Liver (tissue), 9 donors: ENCODE measurements around the gene GADD45B. TPM values are rescaled to one million over a fixed set of nuclear protein-coding genes. Genes with fewer than 3 reads are reported as not detected.
"Not testable (repeated sequence)": the region's sequence is repeated elsewhere in the genome, so short reads cannot be mapped to it uniquely, and the experiment has no call there.

ENCODE experiments used
- DNase-seq: peaks from one replicate; pipeline ENCODE4 v3.0.0-alpha.2; 2017; ENCODE audit warnings: low spot score
- H3K27ac ChIP-seq, 2 donors: one replicate each; pipeline ENCODE4 v1.7.0; 2013; ENCODE audit warnings: inconsistent platforms in 2 of 2, low read length in 2 of 2, control low read depth in 1 of 2, low read depth in 1 of 2, mild to moderate bottlenecking in 1 of 2
- H3K27me3 ChIP-seq, 4 donors: one replicate each; pipeline versions ENCODE4 v1.6.1 to v1.7.0; 2013; ENCODE audit warnings: low read length in 3 of 4, inconsistent platforms in 1 of 4, mild to moderate bottlenecking in 1 of 4, moderate library complexity in 1 of 4; ENCODE audit not compliant: control insufficient read depth in 4 of 4, insufficient read depth in 4 of 4
- H3K36me3 ChIP-seq, 4 donors: one replicate each; pipeline versions ENCODE4 v1.6.1 to v1.7.0; 2013; ENCODE audit warnings: low read length in 3 of 4, mild to moderate bottlenecking in 3 of 4, low read depth in 1 of 4, moderate library complexity in 1 of 4; ENCODE audit not compliant: control insufficient read depth in 4 of 4, insufficient read depth in 3 of 4
- H3K4me1 ChIP-seq, 4 donors: one replicate each; pipeline versions ENCODE4 v1.6.1 to v1.7.0; 2013; ENCODE audit warnings: low read length in 3 of 4, mild to moderate bottlenecking in 3 of 4, moderate library complexity in 1 of 4; ENCODE audit not compliant: control insufficient read depth in 4 of 4, insufficient read depth in 4 of 4
- H3K4me3 ChIP-seq, 3 donors: one replicate each; pipeline versions ENCODE4 v1.6.1 to v1.7.0; 2013; ENCODE audit warnings: low read length in 3 of 3, control low read depth in 1 of 3, low read depth in 1 of 3, mild to moderate bottlenecking in 1 of 3
- H3K9ac ChIP-seq, 2 donors: one replicate each; pipeline ENCODE4 v1.7.0; 2013; ENCODE audit warnings: low read length in 2 of 2, mild to moderate bottlenecking in 2 of 2, moderate library complexity in 2 of 2, control low read depth in 1 of 2, low read depth in 1 of 2
- H3K9me3 ChIP-seq, 4 donors: one replicate each; pipeline versions ENCODE4 v1.6.1 to v1.7.0; 2013; ENCODE audit warnings: low read length in 3 of 4; ENCODE audit not compliant: control insufficient read depth in 4 of 4
- EGR1 ChIP-seq, 2 donors: IDR thresholded peaks; 2 replicates each; pipeline ENCODE4 v1.6.1; 2016 to 2018; ENCODE audit warnings: antibody characterized with exemption in 2 of 2, low read depth in 2 of 2
- FOXA1 ChIP-seq: IDR thresholded peaks from 2 replicates; pipeline ENCODE4 v1.6.1; 2016; ENCODE audit warnings: antibody characterized with exemption
- FOXA2 ChIP-seq: IDR thresholded peaks from 2 replicates; pipeline ENCODE4 v1.6.1; 2016; ENCODE audit warnings: antibody characterized with exemption
- GABPA ChIP-seq, 2 donors: IDR thresholded peaks in 1 of 2; conservative IDR thresholded peaks in 1 of 2; 2 replicates each; pipeline ENCODE4 v1.6.1; 2016; ENCODE audit warnings: antibody characterized with exemption in 2 of 2, mild to moderate bottlenecking in 1 of 2, moderate library complexity in 1 of 2
- HNF4A ChIP-seq, 2 donors: conservative IDR thresholded peaks; 2 replicates each; pipeline ENCODE4 v1.6.1; 2016; ENCODE audit warnings: antibody characterized with exemption in 2 of 2, mild to moderate bottlenecking in 2 of 2
- HNF4G ChIP-seq: IDR thresholded peaks from 2 replicates; pipeline ENCODE4 v1.6.1; 2016; ENCODE audit warnings: antibody characterized with exemption
- JUND ChIP-seq, 2 donors: IDR thresholded peaks; 2 replicates each; pipeline ENCODE4 v1.6.1; 2016; ENCODE audit warnings: antibody characterized with exemption in 2 of 2
- NR2F2 ChIP-seq: IDR thresholded peaks from 2 replicates; pipeline ENCODE4 v1.6.1; 2016; ENCODE audit warnings: antibody characterized with exemption
- RAD21 ChIP-seq, 2 donors: IDR thresholded peaks; 2 replicates each; pipeline ENCODE4 v1.6.1; 2016; ENCODE audit warnings: antibody characterized with exemption in 2 of 2, mild to moderate bottlenecking in 2 of 2
- RXRA ChIP-seq, 2 donors: IDR thresholded peaks; 2 replicates each; pipeline ENCODE4 v1.6.1; 2017 to 2018; ENCODE audit warnings: antibody characterized with exemption in 2 of 2, mild to moderate bottlenecking in 1 of 2
- SP1 ChIP-seq: IDR thresholded peaks from 2 replicates; pipeline ENCODE4 v1.6.1; 2018; ENCODE audit warnings: antibody characterized with exemption, mild to moderate bottlenecking
- TAF1 ChIP-seq: conservative IDR thresholded peaks from 2 replicates; pipeline ENCODE4 v1.6.1; 2016; ENCODE audit warnings: antibody characterized with exemption, mild to moderate bottlenecking
- YY1 ChIP-seq: IDR thresholded peaks from 2 replicates; pipeline ENCODE4 v1.6.1; 2016; ENCODE audit warnings: antibody characterized with exemption, mild to moderate bottlenecking
- WGBS: extraction: QIAGEN DNeasy Blood & Tissue Kit; methylation state at CpG from one replicate; pipeline ENCODE4 v1.1.7; 2013; 5-methylcytosine and 5-hydroxymethylcytosine counted together
- polyA plus RNA-seq, 2 donors: library from polyadenylated mRNA; stranded (reverse) in 1 of 2; unstranded in 1 of 2; fragments of 200-250 nt in 1 of 2; fragments of >200 nt in 1 of 2; fragmentation: Nextera tagmentation in 1 of 2; extraction: Ambion mirVana in 1 of 2; gene quantifications; one replicate each; pipeline versions ENCODE4 v1.2.1 to v1.2.3, GENCODE V29; 2013 to 2015
- total RNA-seq, 2 donors: library from RNA; depleted of rRNA; stranded (reverse); fragments of >200 nt; gene quantifications; one replicate each; pipeline ENCODE4 v1.2.3, GENCODE V29; 2014
- TF ChIP-seq, protein P1 (sequence below): IDR thresholded peaks from 2 replicates; pipeline ENCODE4 v1.6.1; 2016; ENCODE audit warnings: antibody characterized with exemption
- TF ChIP-seq, protein P2 (sequence below): IDR thresholded peaks from 2 replicates; pipeline ENCODE4 v1.6.1; 2016; ENCODE audit warnings: antibody characterized with exemption
- TF ChIP-seq, protein P3 (sequence below): IDR thresholded peaks from 2 replicates; pipeline ENCODE4 v1.6.1; 2016; ENCODE audit warnings: antibody characterized with exemption
- TF ChIP-seq, protein P4 (sequence below): fragments of 150-350 bp; IDR thresholded peaks from 2 replicates; pipeline ENCODE4 v1.5.1; 2017; ENCODE audit warnings: improper control_type of control experiment, low read depth, low read length; ENCODE audit not compliant: missing input control
- TF ChIP-seq, protein P5 (sequence below): IDR thresholded peaks from 2 replicates; pipeline ENCODE4 v1.6.1; 2016; ENCODE audit warnings: antibody characterized with exemption, mild to moderate bottlenecking
- donor health status: healthy.
- donor health status: healthy.
- donor health status: healthy.
- donor health status: healthy.
- donor health status: healthy.

Gene GADD45B
- total and polyA plus RNA-seq, 4 donors: 11.6 to 86.3 (median 82.4) TPM

DNA sequence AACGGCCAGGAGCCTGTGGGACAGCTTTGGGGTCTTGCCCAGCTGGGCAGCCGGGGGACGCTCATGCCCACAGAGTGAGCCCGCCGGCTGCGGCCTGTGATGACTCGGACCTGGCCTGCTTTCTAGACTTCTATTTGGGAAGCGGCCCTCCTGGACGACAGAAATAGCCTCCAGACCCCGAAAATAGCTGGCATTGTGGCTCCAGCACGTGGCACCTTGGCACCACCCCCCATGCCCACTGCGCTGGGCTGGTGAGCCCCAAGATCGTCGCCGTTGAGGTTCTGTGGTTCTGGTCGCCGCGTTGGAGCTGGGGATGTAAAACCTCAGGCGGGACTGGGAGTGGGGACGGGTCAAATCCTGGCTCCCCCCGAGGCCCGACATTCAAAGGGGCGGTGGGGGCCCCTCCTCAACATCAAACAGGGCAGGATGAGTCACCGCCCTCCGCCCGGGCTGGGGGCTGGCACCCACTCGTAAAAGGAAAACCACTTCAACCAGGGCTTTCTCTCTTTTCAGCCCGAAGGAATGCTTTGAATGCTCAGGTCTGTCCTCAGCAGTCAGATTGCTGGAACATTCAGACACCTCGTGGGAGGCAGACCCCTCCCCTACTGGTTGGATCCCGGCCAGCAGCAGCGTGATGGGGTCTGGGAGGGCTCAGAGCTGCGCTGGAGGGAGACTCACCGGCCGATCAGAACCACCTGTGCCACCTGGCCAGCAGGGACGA lies 42.1 kb downstream of the GADD45B start:
- no peak for DNase-seq

DNA sequence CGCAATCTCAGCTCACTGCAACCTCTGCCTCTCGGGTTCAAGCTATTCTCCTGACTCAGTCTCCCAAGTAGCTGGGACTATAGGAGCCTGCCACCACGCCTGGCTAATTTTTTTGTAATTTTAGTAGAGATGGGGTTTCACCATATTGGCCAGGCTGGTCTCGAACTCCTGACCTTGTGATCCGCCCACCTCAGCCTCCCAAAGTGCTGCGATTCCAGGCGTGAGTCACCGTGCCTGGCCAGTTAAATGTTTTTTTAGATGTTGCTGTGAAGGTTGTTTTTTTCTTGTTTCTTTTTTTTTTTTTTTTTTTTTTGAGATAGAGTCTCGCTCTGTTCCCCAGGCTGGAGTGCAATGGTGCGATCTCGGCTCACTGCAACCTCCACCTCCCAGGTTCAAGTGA lies 42.9 kb downstream of the GADD45B start:
- not testable (repeated sequence) for H3K4me3 ChIP-seq, DNase-seq, H3K9ac ChIP-seq, H3K36me3 ChIP-seq, H3K9me3 ChIP-seq, H3K4me1 ChIP-seq, H3K27me3 ChIP-seq, H3K27ac ChIP-seq
- 92% methylated on average over 11 of the region's 11 CpGs for WGBS

More for the DNA sequence above, 42.1 kb downstream of the GADD45B start:
- WGBS: 81% methylated on average over 35 of the region's 35 CpGs
- Histone ChIP-seq H3K36me3 (no peaks in the 10 kb centered on the region), H3K27ac (no peak overlapping the region), H3K4me3 (no peak overlapping the region), H3K4me1 (no peaks in the 10 kb centered on the region), H3K9ac (no peak overlapping the region), H3K9me3 (no peaks in the 10 kb centered on the region), H3K27me3 (no peaks in the 10 kb centered on the region)
- TF ChIP-seq HNF4G: no peak
- TF ChIP-seq RAD21 (IDR thresholded peaks at IDR 0.05): no peak
- TF ChIP-seq, protein P1, sequence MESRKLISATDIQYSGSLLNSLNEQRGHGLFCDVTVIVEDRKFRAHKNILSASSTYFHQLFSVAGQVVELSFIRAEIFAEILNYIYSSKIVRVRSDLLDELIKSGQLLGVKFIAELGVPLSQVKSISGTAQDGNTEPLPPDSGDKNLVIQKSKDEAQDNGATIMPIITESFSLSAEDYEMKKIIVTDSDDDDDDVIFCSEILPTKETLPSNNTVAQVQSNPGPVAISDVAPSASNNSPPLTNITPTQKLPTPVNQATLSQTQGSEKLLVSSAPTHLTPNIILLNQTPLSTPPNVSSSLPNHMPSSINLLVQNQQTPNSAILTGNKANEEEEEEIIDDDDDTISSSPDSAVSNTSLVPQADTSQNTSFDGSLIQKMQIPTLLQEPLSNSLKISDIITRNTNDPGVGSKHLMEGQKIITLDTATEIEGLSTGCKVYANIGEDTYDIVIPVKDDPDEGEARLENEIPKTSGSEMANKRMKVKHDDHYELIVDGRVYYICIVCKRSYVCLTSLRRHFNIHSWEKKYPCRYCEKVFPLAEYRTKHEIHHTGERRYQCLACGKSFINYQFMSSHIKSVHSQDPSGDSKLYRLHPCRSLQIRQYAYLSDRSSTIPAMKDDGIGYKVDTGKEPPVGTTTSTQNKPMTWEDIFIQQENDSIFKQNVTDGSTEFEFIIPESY: no peak
- TF ChIP-seq NR2F2: no peak

DNA sequence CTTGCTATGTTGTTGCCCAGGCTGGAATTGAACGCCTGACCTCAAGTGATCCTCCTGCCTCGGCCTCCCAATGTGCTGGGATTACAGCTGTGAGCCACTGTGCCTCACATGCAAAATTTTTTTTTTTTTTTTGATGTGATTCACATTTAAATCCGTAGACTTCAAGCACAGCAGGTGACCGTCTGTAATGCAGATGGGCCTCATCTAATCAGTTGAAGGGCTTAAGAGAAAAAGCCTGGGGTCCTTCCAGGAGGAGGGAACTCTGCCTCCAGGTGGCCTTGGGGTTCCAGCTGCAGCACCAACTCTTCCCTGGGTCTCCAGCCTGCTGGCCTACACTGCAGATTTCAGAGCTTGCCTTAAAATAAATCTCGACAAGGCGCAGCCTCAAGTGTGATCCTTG lies 43.6 kb downstream of the GADD45B start:
- Histone ChIP-seq H3K36me3 (no peaks in the 10 kb centered on the region), H3K4me3 (no peak overlapping the region), H3K27ac (no peak overlapping the region), H3K9ac (no peak overlapping the region), H3K9me3 (no peaks in the 10 kb centered on the region), H3K4me1 (no peaks in the 10 kb centered on the region), H3K27me3 (no peaks in the 10 kb centered on the region)
- no peak for DNase-seq
- WGBS: 98% methylated on average over 6 of the region's 6 CpGs
- TF ChIP-seq, protein P2, sequence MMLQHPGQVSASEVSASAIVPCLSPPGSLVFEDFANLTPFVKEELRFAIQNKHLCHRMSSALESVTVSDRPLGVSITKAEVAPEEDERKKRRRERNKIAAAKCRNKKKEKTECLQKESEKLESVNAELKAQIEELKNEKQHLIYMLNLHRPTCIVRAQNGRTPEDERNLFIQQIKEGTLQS: no peak
- TF ChIP-seq, protein P3, sequence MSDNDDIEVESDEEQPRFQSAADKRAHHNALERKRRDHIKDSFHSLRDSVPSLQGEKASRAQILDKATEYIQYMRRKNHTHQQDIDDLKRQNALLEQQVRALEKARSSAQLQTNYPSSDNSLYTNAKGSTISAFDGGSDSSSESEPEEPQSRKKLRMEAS: no peak
- TF ChIP-seq, protein P4, sequence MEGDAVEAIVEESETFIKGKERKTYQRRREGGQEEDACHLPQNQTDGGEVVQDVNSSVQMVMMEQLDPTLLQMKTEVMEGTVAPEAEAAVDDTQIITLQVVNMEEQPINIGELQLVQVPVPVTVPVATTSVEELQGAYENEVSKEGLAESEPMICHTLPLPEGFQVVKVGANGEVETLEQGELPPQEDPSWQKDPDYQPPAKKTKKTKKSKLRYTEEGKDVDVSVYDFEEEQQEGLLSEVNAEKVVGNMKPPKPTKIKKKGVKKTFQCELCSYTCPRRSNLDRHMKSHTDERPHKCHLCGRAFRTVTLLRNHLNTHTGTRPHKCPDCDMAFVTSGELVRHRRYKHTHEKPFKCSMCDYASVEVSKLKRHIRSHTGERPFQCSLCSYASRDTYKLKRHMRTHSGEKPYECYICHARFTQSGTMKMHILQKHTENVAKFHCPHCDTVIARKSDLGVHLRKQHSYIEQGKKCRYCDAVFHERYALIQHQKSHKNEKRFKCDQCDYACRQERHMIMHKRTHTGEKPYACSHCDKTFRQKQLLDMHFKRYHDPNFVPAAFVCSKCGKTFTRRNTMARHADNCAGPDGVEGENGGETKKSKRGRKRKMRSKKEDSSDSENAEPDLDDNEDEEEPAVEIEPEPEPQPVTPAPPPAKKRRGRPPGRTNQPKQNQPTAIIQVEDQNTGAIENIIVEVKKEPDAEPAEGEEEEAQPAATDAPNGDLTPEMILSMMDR: no peak
- no peak for TF ChIP-seq YY1
- TF ChIP-seq RXRA (IDR thresholded peaks at IDR 0.05): no peak
- TF ChIP-seq, protein P1: no peak
- no peak for TF ChIP-seq FOXA2
- no peak for TF ChIP-seq SP1
- no peak for TF ChIP-seq RAD21 (IDR thresholded peaks at IDR 0.05)
- TF ChIP-seq HNF4A (conservative IDR thresholded peaks at IDR 0.05): no peak
- no peak for TF ChIP-seq NR2F2
- TF ChIP-seq TAF1: no peak
- no peak for TF ChIP-seq HNF4G
- TF ChIP-seq GABPA (IDR thresholded peaks at IDR 0.05 in 1 of 2, conservative IDR thresholded peaks at IDR 0.05 in 1 of 2): no peak
- no peak for TF ChIP-seq EGR1 (IDR thresholded peaks at IDR 0.05; ENCODE audit: low read depth in 2 of 2)
- TF ChIP-seq, protein P5, sequence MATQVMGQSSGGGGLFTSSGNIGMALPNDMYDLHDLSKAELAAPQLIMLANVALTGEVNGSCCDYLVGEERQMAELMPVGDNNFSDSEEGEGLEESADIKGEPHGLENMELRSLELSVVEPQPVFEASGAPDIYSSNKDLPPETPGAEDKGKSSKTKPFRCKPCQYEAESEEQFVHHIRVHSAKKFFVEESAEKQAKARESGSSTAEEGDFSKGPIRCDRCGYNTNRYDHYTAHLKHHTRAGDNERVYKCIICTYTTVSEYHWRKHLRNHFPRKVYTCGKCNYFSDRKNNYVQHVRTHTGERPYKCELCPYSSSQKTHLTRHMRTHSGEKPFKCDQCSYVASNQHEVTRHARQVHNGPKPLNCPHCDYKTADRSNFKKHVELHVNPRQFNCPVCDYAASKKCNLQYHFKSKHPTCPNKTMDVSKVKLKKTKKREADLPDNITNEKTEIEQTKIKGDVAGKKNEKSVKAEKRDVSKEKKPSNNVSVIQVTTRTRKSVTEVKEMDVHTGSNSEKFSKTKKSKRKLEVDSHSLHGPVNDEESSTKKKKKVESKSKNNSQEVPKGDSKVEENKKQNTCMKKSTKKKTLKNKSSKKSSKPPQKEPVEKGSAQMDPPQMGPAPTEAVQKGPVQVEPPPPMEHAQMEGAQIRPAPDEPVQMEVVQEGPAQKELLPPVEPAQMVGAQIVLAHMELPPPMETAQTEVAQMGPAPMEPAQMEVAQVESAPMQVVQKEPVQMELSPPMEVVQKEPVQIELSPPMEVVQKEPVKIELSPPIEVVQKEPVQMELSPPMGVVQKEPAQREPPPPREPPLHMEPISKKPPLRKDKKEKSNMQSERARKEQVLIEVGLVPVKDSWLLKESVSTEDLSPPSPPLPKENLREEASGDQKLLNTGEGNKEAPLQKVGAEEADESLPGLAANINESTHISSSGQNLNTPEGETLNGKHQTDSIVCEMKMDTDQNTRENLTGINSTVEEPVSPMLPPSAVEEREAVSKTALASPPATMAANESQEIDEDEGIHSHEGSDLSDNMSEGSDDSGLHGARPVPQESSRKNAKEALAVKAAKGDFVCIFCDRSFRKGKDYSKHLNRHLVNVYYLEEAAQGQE: no peak
- TF ChIP-seq FOXA1: no peak
- TF ChIP-seq JUND (IDR thresholded peaks at IDR 0.05): no peak
